ENCODE data around the gene PNISR.
A peak's percentile ranks its signal among the peaks of the same experiment; 100 is the strongest.

The PNISR gene

GRCh38 chr6:99348288-99349170 is 76.6 kb downstream of the PNISR start:
- H3K4me3 ChIP-seq (ENCODE audit: low read depth, low read length), result peak overlapping the region; percentile 65
- DNase-seq, result no peak
- no peak overlapping the region for H3K27ac ChIP-seq
- no peaks in the 10 kb centered on the region for H3K27me3 ChIP-seq (replicated peaks)
- TF ChIP-seq CTCF (IDR thresholded peaks at IDR 0.05; ENCODE audit: low read depth, low read length, missing control alignments), result no peak
- in situ Hi-C loops (cut with HindIII; ENCODE audit: low pct_ligation_motif_present, low sequenced_read_pairs), result no loop called here
- H3K36me3 ChIP-seq (replicated peaks), result no peaks in the 10 kb centered on the region
